GM18867 (cell line): ENCODE measurements around the gene ITGAE.
"Not testable (repeated sequence)": the region's sequence is repeated elsewhere in the genome, so short reads cannot be mapped to it uniquely, and the experiment has no call there.

ENCODE experiments used
- ATAC-seq: cut with Tn5 transposase; IDR thresholded peaks from one replicate; pipeline ENCODE4 v1.9.1; 2021; ENCODE audit warnings: mild to moderate bottlenecking, moderate library complexity; ENCODE audit not compliant: unreplicated experiment

Gene ITGAE

GRCh38 chr17:3800362-3801271 is at the start of gene ITGAE:
TSS of gene ITGAE (minus strand) at chr17:3801188. CDS start at chr17:3801144, 44 bp downstream.
- ATAC-seq: no peak

DNA sequence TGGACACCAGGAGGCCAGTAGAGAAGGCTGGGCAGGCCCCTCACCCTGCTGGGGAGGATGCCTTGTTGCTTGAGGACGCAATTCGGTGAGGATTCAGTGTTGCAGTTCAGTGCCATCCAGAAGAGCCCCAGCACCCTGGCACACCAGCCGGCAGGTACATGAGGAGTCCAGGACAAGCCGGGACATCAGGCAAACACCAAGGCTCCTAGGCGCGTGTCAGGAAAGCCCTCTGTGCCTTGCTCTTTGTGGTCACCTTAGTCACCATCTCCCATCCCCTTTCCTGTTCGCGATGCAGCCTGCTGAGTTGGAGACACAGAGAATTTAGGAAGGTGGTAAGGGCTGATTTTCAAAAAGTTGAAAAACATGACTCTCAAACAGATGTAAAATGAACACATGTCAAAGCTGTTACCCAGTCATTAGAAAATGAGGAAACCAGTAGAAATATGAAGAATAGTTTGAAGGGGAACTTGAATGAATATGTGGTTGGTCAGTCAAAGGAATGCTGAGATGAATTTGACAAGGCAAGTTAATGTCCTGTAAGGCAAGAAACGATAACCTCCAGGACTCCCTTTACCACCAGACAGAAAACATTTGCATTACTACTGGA is 47.3 kb upstream of the ITGAE start:
- no peak for ATAC-seq

GRCh38 chr17:3847165-3847670 is 46.2 kb upstream of the ITGAE start:
- no peak for ATAC-seq

DNA sequence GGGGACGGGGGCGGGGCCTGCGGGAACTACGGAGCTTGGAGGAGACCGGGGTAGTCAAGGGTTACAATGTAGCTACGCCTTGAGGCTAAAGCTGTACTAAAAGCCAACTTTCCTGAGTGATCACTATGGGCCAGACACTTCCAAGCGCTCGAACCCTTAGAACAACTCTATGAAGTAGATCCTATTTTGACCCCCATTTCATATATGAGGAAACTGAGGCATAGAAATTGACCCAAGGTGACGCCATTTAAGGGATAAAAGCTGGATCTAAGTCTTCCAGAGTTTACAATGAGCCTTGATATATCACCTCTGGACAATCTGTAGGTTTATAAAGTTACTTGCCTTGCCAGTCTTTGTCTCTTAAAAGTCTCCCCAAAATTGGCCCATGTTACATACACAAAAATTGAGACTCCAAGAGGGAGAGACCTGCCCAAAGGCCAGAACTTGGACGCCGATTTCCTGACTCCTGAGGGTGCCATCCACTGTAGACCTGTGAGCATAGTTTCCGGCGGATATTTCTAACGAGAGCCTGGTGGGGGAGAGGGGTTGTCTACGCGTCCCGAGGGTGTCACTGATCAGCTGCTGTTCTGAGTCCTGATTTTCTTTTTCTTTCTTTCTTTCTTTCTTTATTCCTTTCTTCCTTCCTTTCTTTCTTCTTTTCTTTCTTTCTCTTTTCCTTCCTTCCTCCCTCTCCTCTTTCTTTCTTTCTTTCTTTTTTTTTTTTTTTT is 45.6 kb upstream of the ITGAE start:
- ATAC-seq: no peak

- peak; percentile 91 for ATAC-seq
Observed at GRCh38 chr17:3845621-3846436, 44.8 kb upstream of the ITGAE start, which contains the start of gene NCBP3. TSS of gene NCBP3 (minus strand) at chr17:3846246. CDS start at chr17:3846223, 23 bp downstream.

- peak; percentile 21 for ATAC-seq
Observed at GRCh38 chr17:3845291-3845620, 44.3 kb upstream of the ITGAE start.

DNA sequence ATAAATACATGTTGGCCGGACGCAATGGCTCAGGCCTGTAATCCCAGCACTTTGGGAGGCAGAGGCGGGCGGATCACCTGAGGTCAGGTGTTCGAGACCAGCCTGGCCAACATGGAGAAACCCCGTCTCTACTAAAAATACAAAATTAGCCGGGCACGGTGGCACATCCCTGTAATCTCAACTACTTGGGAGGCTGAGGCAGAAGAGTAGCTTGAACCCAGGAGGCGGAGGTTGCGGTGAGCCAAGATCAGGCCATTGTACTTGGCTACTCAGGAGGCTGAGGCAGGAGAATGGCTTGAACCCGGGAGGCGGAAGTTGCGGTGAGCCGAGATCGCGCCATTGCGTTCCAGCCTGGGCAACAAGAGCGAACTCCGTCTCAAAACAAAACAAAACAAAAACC is 43.6 kb upstream of the ITGAE start:
- not testable (repeated sequence) for ATAC-seq

DNA sequence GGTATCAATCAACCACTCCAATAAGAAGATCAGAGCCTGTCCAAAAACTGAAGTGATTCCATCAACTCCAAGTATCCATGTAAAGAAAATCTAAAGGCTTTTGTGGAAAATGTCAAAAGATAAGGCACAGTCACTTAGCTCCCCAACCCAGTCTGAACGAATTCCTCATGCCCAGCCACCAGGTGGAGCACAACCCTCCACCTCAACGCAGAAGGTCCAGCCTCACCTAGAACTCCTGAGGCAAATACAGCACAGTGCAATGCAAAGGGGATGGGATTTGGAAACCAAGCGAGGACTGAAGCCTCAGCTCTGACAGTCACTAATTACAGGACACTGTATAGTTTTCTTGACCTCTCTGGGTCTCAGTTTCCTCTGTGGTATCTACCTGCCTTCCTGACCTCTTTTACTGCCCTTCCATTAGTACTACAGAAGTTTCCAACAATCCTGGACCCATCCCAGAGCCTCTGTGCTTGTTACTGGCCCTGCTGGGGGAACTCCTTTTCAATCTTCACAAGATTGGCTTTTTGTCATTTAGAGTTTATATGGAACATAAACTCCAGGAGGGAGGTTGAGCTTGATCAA is 43.0 kb upstream of the ITGAE start:
- ATAC-seq: no peak

DNA sequence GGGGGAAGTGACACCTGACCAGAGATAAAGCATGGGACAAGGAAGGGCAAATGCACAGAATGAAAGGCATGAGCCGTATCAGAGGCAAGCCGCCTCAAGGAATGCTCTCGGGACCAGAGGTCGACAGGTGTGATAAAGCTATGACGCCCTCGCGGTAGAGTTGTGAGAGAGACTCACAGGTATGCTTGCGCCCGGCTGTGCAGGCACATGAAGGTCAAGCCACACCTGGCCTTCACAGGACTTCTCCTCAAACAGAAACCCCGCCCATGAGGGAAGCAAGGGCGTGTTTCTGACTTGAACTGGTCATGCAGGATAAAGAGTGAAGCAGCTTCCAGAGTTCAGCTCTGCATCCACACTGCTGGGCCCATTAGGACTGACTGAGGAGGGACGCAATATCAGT is 37.2 kb upstream of the ITGAE start:
- ATAC-seq: no peak

- no peak for ATAC-seq
Observed at GRCh38 chr17:3836551-3836950, 35.6 kb upstream of the ITGAE start.

- no peak for ATAC-seq
Observed at GRCh38 chr17:3835410-3836229, 34.6 kb upstream of the ITGAE start.

DNA sequence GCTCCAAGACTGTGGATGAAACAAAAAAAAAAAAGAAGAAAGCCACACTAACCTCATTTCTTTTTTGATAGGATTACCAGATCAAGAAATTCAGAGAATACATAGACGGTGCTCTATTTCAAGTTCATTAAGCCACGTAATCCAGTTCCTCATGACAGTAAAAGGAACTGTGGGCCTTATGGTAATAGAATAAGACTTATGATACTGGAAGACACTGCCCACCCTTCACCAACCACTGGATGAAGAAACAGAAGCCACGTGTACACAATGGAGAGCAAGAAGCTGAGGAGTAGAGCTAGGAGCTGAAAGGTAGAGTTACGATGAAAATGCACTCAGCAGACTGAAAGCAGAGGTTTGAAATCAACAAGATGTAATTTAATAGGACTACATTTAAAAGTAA is 33.8 kb upstream of the ITGAE start:
- no peak for ATAC-seq

- ATAC-seq: no peak
Observed at GRCh38 chr17:3828852-3829232, 27.9 kb upstream of the ITGAE start.

DNA sequence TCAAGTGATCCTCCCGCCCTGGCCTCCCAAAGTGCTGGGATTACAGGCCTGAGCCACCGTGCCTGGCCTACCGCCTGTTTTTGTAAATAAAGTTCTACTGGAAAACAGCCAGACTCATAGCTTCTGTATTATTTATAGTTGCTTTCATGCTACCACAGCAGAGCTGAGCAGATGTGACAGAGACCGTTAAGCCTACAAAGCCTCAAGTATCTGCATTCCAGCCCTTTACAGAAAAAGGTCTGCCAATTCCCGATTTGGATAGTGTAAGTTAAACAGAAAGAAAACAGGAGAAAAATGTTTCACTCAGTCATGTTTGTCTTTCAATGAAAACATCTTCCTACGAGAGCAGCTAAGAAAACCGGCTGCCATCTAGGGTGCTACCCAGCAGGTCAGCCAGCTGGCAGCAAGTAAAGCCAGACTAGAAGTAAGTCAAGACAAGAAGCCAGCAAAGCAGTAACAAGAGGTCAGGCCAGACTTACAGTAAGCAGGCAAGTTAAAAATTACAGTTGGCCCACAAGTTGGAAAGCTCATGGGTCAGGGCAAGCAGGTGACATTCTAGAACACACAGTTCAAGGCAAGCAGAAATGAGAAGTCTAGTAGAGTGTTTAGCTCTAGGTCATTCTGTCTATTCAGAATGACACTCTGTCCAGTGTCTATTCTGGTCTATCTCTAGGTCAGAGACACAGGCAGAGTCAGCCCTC is 27.3 kb upstream of the ITGAE start:
- no peak for ATAC-seq

GRCh38 chr17:3827124-3827773 is 26.3 kb upstream of the ITGAE start:
- no peak for ATAC-seq

- no peak for ATAC-seq
Observed at GRCh38 chr17:3826191-3826590, 25.2 kb upstream of the ITGAE start.

GRCh38 chr17:3821101-3821500 is 20.1 kb upstream of the ITGAE start:
- ATAC-seq: no peak

DNA sequence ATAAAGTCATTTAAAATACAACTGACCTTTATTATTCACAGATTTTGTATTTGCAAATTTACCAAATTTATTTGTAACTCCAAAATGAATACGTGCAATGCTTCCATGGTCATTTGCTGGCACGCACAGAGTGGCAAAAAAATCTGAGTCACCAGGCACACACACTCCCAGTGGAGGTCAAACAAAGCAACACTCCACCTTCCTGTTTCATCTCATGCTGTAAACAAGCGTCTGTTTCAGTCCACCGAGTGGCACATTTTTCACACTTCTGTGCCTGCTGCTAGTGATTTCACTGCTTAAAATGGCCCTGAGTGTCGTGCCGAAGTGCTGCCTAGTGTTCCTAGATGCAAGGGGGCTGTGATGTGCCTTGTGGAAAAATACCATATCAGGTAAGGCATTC is 17.8 kb upstream of the ITGAE start:
- ATAC-seq: no peak
